Activated naive CD4-positive, alpha-beta T cell (primary cell): ENCODE measurements around the gene PTPN21.
"Not testable (repeated sequence)": the region's sequence is repeated elsewhere in the genome, so short reads cannot be mapped to it uniquely, and the experiment has no call there.

Source experiments
- DNase-seq, 4 experiments: peaks; one replicate each; lab custom pipeline; 2025; lab: John Stamatoyannopoulos, UW

Gene PTPN21

GRCh38 chr14:88551980-88552431 lies 2.8 kb downstream of the PTPN21 start:
- DNase-seq = no peak

GRCh38 chr14:88551094-88551870 lies 3.5 kb downstream of the PTPN21 start:
- peak in 3 of 4 experiments; percentile 9 to 24 (median 18) for DNase-seq

- no peak for DNase-seq
Observed at GRCh38 chr14:88550078-88550477, 4.7 kb downstream of the PTPN21 start.

DNA sequence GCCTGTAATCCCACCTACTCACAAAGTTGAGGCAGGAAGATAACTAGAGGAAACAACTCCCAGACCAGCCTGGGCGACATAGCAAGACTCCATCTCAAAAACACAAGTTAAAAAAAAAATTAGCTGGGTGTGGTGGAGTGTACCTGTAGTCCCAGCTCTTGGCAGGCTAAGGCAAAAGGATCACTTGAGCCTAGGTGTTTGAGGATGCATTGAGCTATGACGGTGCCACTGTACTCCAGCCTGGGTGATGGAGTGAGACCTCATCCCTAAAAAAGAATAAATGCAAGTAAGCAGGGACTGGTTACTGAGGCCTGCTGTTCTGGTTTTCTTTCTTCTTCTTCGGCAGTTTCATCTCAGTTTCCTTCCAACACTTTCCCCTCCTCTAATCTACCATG lies 7.4 kb downstream of the PTPN21 start:
- DNase-seq = no peak

DNA sequence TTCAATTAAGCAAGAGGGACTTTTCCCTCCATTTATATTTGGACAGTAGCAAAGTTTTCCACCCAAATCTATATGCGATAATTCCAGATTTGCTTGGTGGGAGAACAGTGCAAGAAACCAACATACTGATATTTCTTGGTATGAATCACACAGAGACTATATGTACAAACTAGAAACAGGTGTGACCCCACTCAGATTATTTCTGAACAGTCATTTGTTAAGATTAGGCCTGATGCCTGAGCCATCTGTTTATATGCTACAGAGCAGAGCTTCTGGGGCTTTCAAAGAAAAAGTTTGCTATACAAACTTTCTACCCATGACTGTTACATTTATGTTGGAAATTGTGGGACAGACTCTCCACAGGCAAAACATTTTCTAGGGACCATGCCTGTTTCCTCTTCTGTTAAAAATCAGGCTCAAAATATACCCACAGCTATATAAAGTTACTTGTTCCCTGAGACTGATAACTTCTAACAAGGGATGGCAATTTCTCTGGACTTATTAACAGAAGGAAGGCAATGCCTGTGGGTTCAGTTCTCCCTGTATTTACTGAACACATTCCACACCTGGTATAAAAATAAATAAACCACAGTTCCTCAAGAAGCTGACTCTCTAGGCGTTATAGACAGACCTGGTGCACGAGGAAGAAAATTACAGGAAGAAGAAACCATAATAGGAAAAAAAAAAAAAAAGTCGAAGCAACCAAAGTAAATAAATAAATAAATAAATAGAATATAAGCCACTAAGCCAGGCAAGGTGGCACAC lies 8.0 kb downstream of the PTPN21 start:
- no peak for DNase-seq

GRCh38 chr14:88545256-88545655 lies 9.6 kb downstream of the PTPN21 start:
- DNase-seq = no peak

GRCh38 chr14:88542857-88543795 lies 11.7 kb downstream of the PTPN21 start:
- no peak for DNase-seq

GRCh38 chr14:88541324-88541723 lies 13.5 kb downstream of the PTPN21 start:
- DNase-seq = no peak

GRCh38 chr14:88535813-88536212 lies 19.0 kb downstream of the PTPN21 start:
- DNase-seq = no peak

DNA sequence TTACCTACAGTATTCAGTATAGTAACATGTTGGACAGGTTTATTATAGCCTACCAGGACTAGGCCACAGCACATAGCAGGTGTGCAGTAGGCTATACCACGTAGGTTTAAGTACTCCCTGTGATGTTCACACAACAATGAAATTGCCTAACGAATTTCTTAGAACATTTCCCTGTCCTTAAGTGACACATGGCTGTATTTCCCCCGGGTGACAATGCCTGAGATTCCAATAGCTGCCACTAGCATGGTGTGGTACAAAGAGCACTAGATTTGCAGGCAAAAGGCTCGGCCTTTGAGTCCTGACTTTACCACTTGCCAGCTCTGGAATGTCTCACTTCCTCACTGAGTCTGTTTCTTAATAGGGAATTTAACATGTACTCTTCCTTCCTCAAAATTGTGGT lies 19.7 kb downstream of the PTPN21 start:
- no peak for DNase-seq

- DNase-seq = no peak
Observed at GRCh38 chr14:88533064-88533602, 21.7 kb downstream of the PTPN21 start.

- DNase-seq = not testable (repeated sequence)
Observed at GRCh38 chr14:88529889-88530288, 24.9 kb downstream of the PTPN21 start.

GRCh38 chr14:88522393-88522792 lies 32.4 kb downstream of the PTPN21 start:
- DNase-seq = no peak

DNA sequence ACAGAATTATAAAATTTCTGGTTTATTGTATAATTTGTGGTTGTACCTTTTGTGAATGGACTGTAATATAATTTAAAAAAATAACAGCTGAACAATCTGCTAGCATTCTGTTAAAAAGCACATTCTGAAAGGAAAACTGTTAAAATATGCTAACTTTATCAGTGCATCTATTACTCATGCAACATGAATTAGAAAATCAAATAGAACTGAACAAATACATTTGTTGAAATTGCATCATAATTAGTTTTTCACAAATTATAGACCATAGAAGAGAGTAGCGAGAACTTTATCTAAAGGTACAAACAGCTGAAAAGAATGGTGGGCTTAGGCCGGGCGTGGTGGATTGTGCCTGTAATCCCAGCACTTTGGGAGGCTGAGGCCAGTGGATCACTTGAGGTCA lies 33.0 kb downstream of the PTPN21 start:
- no peak for DNase-seq

GRCh38 chr14:88519907-88520306 lies 34.9 kb downstream of the PTPN21 start:
- DNase-seq = no peak

DNA sequence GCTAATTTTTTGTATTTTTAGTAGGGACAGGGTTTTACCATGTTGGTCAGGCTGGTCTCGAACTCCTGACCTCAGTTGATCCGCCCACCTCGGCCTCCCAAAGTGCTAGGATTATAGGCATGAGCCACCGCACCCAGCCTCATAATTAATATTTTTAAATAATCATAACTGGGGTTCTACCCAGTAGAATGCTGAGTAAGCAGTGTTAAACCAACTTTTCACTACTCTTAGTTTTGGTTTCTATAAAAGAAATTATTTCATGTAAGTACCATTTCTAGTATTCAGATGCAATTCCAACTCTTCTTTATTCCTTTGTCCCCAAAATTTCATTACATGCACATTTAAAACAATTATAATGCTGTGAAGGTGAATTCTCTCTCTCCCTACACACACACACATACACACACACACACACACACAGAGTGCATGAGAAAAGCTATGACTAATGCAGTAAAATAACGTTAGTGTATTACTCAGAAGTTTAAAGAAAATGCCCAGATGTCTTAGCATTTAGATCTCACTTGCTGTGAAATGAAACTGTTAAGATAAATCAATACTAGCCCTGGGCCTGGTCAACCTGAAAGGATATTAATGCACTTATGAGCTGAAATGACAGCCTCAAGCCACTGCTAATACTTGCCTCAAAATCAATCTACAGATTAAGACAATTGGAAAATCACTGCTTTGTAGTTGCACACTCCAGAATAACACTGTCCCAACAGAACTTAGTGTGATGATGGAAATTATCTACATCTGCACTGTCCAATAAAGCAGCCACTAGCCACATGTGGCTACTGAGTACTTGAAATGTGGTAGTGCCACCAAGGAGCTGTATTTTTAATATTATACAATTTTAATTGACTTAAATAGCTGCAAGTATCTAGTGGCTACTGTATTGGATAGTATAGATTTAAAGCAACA lies 36.0 kb downstream of the PTPN21 start:
- DNase-seq = no peak

- no peak for DNase-seq
Observed at GRCh38 chr14:88516861-88517357, 37.9 kb downstream of the PTPN21 start.

DNA sequence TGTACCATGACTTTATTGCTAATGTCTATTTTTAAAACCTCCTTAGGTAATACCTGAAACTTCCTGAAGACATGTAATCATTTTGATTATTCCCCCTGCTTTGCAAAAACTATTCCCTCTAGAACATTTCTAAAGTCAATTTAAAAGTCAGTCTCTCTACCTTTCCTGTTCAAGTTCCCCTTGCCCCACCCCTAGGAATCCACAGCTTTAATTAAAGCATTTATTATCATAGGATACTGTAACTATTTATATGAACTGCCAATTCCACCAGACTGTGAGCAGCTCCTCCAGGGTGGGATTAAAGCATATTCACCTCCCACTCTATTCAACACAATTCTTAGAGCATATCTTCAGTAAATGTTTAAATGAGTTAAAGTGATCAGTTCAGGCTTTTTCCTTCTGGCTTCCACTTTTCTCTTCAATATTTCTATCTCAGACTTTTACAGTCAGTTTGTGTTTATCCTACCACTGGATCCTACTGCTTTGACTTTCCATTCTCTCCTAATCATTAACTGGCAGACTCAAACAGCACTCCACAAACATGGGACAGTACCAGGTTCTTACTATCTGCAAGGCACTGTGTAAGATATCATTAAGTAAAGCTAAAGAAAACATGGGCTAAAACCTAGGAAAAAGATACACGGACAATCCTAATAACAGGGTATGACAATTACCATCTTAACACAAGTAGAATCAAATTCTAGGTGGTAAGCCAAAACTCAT lies 39.1 kb downstream of the PTPN21 start:
- DNase-seq = no peak

DNA sequence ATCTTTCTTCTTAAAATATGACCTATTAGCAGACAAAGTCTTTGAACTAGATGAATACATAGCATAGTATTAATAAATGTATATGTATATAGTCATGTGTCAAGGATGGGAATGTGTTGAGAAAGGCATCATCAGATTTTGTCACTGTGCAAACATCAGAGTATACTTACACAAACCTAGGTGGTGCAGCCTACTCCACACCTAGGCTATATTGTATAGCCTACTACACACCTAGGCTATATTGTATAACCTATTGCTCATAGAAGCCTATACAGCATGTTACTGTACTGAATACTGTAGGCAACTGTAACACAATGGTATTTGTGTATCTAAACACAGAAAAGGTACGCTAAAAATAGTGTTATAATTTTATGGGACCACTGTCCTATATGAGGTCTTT lies 47.6 kb downstream of the PTPN21 start:
- no peak for DNase-seq

DNA sequence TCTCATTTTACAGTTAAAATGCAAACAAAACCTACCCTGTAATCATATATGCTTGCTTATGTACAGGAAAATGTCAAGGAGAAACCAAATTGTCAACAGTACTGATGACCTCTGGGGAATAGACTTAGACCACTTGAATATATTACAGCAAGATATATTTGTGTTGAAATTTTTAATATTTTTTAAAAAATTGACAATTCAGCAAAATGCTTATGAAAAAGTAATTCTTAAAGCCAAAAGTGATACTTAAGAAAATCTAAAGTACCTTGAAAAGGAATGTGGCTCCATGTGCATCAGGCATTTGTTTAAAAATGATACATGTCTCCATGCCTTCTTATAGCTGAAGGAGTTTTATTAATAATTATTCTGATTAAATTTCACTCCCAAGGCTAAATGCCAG lies 49.2 kb downstream of the PTPN21 start:
- no peak for DNase-seq
